Neutrophil (primary cell): ENCODE measurements around the gene WNK4.

Experiments
- H3K27ac ChIP-seq: fragments of 200-600 bp; sonication (generic); 2 replicates; pipeline ENCODE4 v1.5.1; 2016; ENCODE audit warnings: mild to moderate bottlenecking, moderate library complexity
- H3K27me3 ChIP-seq: fragments of 200-600 bp; sonication (generic); 2 replicates; pipeline ENCODE4 v1.6.0; 2016; ENCODE audit warnings: mild to moderate bottlenecking
- H3K36me3 ChIP-seq: fragments of 200-600 bp; sonication (generic); 2 replicates; pipeline ENCODE4 v1.5.1; 2017
- H3K4me1 ChIP-seq, 2 experiments: fragments of 200-600 bp in 1 of 2; sonication (generic) in 1 of 2; 1 replicate in 1 of 2; 2 replicates in 1 of 2; pipeline versions ENCODE4 v1.5.1 to v1.6.1; 2013 to 2016; ENCODE audit warnings: low read depth in 1 of 2, low read length in 1 of 2, mild to moderate bottlenecking in 1 of 2, moderate library complexity in 1 of 2; ENCODE audit not compliant: control insufficient read depth in 1 of 2, insufficient read depth in 1 of 2
- H3K4me3 ChIP-seq, 2 experiments: fragments of 200-600 bp in 1 of 2; sonication (generic) in 1 of 2; 1 replicate in 1 of 2; 2 replicates in 1 of 2; pipeline ENCODE4 v1.5.1; 2013 to 2016; ENCODE audit warnings: low read depth in 1 of 2, low read length in 1 of 2, mild to moderate bottlenecking in 1 of 2, moderate library complexity in 1 of 2
- H3K9me3 ChIP-seq: fragments of 200-600 bp; sonication (generic); 2 replicates; pipeline ENCODE4 v1.5.1; 2016
- CTCF ChIP-seq: fragments of 200-600 bp; sonication (generic); IDR thresholded peaks from 2 replicates; pipeline ENCODE4 v1.5.1; 2016; ENCODE audit warnings: antibody characterized with exemption

WNK4 gene

GRCh38 chr17:42796066-42796758, 15.8 kb downstream of the WNK4 start:
- Histone ChIP-seq H3K36me3 (no peaks in the 10 kb centered on the region), H3K27me3 (peaks cover 21% of the 10 kb centered on the region), H3K27ac (no peak overlapping the region), H3K9me3 (no peaks in the 10 kb centered on the region), H3K4me3 (no peak overlapping the region), H3K4me1 (peaks cover 13% of the 10 kb centered on the region in 2 experiments)
- TF ChIP-seq CTCF, result no peak

- TF ChIP-seq CTCF, result no peak
- H3K4me3 ChIP-seq, result no peak overlapping the region
- H3K27ac ChIP-seq, result no peak overlapping the region
- no peaks in the 10 kb centered on the region for H3K9me3 ChIP-seq
- peaks cover 13% of the 10 kb centered on the region in 2 experiments for H3K4me1 ChIP-seq
- H3K36me3 ChIP-seq, result no peaks in the 10 kb centered on the region
- peaks cover 11% of the 10 kb centered on the region for H3K27me3 ChIP-seq
Measured at GRCh38 chr17:42797067-42798007, 16.9 kb downstream of the WNK4 start.

GRCh38 chr17:42798011-42798382, 17.6 kb downstream of the WNK4 start:
- Histone ChIP-seq H3K27ac (peak overlapping the region; percentile 36), H3K36me3 (no peaks in the 10 kb centered on the region), H3K4me3 (peak overlapping the region; percentile 68 to 74), H3K4me1 (peaks cover 13% of the 10 kb centered on the region in 2 experiments), H3K9me3 (no peaks in the 10 kb centered on the region), H3K27me3 (peaks cover 13% of the 10 kb centered on the region)
- no peak for TF ChIP-seq CTCF

GRCh38 chr17:42798383-42799380, 18.3 kb downstream of the WNK4 start, which contains the start of the genes CNTD1 and COA3:
Gene CNTD1 (plus strand): TSS chr17:42798861. CDS start chr17:42799068, 207 bp downstream.
Gene COA3 (minus strand): TSS chr17:42798704. CDS start chr17:42798681, 23 bp downstream.
- no peak for TF ChIP-seq CTCF
- Histone ChIP-seq H3K36me3 (no peaks in the 10 kb centered on the region), H3K27me3 (peaks cover 15% of the 10 kb centered on the region), H3K9me3 (no peaks in the 10 kb centered on the region), H3K4me3 (peak within 1 kb of the TSS; percentile 68 to 74), H3K4me1 (peaks cover 13% of the 10 kb centered on the region in 2 experiments), H3K27ac (peak within 1 kb of the TSS; percentile 36)
